NCI-H82 treated with DMSO at 0.1 percent for 48 hours (cell line): ENCODE measurements around the gene NFIB.

Source experiments
- DNase-seq: peaks from one replicate; lab custom pipeline; 2025; ENCODE audit not compliant: unreplicated experiment; lab: John Stamatoyannopoulos, UW

Gene NFIB

DNA sequence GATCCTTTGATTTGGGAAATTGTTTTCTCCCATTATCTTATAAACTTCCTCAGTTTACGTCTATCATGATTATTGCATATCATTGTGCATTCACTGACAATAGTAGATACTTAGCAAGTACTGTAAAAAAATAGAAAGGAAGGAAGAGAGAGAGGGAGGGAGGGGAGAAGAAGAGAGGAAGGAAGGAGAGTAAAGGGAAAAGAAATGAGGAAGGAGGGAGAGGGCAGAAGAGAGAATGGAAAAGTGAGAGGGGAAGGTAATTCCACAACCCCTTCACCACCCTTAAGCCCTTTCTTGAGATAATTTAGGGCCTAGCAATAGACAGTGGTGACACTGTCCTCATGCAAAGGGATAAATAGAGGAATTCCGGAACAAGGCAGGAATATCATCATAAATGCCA is 64.4 kb downstream of the NFIB start:
- no peak for DNase-seq

DNA sequence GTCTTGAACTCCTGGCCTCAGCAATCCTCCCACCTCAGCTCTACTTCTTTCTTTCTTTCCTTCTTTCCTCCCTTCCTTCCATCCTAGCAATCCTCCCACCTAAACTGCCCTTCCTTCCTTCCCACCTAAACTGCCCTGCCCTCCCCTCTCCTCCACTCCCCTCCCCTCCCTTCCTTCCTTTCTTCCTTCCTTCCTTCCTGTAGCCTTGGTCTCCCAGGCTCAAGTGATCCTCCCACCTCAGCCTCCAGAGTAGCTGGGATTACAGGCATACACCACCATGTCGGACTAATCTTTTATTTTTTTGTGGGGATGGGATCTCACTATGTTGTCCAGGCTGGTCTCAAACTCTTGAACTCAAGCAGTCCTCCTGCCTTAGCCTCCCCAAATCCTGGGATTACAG is 65.8 kb downstream of the NFIB start:
- no peak for DNase-seq

DNA sequence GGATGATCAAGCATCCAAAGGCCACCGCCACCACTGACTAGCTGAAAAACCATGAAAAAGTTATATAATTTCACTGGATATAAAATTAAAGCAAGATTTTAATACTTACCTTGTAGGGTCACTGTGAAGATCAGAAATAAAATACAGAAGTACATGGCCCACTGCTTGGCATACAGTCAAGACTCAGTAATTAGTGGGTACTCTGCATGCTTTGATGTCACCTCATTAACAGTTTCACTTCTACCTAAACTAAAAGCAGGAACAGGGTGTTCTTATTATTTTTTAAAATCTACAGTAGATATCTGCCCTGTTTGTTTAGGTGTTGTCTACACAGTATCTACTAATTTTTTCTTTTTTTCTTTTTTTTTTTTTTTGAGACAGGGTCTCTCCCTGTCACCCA is 66.4 kb downstream of the NFIB start:
- DNase-seq, result no peak

DNA sequence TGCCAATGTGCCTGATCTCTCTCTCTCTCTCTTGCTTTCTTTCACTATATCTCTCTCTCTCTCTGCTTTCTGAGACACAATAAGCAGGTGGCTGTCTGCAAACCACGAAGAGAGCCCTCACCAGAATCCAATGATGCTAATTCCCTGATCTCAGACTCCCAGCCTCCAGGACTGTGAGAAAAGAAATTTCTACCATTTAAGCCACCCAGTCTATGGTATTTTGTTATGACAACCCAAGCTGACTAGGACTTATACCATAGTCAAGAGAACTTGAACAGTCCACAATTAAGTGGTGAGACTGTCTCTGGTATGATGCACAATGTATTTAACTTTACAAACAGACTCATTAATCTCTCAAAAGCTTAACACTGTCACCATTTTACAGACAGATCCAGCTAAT is 67.0 kb downstream of the NFIB start:
- no peak for DNase-seq

DNA sequence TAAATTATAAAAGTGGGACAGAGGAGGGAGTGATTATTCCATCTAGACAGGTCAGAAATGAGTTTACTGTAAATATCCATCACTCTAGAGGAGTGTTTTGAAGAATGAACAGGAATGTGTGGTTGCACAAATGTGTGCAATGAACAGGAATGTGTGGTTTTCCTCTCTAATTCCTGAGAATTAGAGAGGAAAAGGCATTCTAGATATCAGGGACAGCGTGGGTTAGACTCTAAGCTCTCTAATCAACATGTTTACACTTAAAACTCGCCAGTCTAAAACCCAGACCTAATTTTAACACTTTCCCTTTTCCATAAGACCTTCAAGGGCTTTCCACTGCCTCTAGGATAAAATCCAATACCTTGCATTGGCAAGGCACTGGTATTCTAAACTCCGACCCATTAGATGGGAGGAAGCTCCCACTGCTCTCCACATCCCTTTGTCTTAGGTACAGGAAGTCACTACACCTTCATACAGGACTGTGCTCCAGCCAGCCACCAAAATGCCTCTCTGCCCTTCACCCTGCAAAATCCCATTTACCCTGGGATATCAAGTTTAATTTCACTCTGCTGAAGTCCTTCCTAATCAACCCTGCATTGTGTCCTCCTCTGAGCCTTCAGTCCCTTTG is 67.9 kb downstream of the NFIB start:
- no peak for DNase-seq

DNA sequence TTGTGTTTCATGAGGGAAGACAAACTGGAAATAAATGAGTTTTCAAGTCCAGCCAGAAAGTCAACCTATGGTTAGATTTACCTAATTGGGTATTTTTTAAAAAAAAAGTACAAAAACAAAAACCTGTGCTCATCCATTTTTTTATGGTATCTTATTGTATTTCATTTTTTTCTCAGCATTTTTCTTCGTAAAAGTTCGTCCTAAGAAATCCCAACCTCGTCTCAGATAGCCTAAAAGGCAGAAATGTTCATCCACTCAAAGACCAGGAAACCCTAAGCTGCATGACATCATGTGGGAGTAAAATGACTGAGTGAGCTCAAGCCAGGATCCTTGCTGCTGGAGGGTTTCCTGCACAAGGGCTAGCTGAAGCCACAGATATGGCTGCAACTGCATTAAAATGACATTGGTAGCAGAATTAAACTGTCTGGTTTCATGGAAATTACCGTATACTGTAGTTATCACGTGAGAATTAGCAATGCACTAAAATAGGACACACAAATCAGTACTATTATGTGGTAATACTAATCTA is 70.4 kb downstream of the NFIB start:
- no peak for DNase-seq

DNA sequence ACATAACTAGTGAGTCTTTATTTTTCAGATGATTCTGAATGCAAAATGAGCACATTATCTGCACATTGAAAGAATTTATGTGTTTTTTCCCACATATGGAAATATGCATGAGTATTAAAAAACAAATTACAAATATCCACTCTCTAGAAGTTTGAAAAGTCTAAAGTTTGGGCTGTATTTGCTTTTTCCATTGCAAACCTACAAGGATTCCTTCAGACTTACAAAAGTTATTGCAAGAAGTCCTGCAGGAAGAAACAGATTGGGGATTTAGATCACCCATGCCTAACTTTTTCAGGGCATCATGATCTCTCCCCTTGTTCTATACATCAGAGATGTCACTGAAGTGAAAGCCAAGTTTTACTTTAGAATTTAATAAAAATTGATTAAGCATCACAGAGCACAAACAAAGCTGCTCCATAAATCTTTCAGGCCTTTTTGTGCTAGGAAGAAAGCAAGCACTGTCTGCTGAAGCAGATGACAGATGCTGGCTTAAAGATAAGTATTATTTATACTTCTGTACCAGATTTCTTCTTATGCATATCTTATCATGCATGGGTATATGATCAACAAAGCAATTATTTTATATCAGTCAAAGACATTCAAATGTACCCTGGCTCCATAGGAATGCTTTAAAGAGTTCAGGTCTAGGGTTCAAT is 71.7 kb downstream of the NFIB start:
- DNase-seq, result no peak

DNA sequence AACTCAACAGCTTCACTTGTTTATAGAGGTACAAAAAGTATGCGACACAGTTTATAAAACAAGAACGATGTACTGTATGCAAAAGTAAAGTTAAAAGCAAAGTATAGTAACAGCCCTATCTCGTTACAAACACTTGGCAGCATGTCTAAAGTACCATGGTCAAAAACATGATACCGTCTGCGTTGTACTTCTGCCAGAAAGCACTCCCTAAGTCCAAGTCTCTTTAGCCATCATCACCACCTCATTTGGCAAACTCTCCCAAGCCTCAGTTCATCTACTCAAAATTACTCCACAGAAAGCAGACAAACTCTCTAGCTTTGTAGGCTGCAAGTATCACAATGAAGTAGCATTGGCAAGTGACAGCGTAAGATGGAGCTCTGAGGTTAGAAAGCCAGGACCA is 73.4 kb downstream of the NFIB start:
- DNase-seq, result no peak

DNA sequence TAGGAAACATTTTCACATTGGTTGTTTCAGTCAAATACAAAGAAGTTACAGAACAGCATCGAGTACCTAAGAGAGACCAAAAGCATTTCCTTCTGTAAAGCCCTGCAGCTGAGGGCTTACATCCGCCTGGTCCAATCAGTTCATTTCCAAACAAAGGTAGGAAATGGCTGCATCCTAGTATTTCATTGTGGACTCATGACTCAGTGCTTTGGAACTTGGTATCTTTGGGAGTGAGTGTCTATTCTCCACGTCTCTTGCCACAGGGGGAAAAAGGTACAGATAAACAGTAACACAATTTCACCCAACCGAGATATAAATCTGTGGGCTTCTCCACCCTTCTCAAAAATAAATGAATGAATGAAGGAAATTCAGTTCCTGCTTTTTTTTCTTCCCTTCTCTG is 75.4 kb downstream of the NFIB start:
- no peak for DNase-seq

DNA sequence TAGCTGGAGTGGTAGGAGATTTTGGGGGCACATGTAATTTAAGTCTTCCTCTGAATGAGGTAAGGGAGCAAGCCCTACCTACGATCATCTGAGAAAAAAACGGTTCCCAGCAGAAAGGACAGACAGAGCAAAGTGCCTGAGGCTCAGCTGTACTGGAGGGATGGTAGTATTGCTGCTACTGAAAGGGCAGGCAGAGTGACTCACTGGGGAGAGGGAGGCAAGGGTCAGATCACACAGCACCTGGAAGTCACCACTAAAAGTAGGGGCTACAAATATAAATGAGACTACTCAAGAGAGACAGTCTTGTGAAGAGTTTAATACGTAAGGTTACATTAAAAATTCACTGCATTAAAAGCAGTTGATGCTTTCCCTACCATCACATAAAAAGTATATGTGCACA is 75.9 kb downstream of the NFIB start:
- DNase-seq, result no peak

DNA sequence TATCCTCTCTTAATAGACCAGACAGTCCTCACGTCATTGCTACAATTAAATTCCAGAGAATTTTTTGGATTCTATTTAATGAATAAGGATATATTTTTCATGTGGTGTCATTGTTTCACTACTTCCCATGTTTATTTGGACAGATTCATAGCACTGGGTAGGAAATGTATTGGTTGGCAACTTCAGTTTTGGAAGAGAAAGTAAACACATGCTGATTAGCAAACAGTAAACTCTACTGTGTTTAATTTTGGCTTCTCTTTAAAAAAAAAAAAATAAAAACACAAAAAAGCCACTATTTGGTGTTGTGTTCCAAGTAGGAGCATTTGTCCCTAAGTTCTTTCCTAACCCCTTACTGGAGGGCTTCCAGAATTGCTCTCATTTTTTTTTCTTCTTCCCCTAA is 77.3 kb downstream of the NFIB start:
- no peak for DNase-seq

DNA sequence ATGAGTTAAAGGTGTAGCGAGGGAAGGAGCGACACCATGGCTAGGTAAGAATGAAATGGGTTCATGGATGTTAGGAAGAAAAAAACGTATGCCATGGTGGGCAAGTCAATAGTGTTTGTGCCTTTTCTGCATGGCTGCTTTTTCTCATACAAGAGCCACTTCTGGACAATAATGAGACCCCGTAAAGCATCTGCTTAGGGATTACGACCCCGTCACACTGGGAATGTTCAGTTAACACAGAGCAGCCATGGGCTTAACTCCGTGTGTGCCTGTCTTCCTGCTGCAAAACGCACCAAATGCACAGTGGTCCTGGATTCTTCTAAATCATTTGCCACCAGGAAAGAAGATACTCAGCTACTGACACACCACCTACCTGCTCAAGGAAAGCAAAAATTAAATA is 81.8 kb downstream of the NFIB start:
- no peak for DNase-seq

DNA sequence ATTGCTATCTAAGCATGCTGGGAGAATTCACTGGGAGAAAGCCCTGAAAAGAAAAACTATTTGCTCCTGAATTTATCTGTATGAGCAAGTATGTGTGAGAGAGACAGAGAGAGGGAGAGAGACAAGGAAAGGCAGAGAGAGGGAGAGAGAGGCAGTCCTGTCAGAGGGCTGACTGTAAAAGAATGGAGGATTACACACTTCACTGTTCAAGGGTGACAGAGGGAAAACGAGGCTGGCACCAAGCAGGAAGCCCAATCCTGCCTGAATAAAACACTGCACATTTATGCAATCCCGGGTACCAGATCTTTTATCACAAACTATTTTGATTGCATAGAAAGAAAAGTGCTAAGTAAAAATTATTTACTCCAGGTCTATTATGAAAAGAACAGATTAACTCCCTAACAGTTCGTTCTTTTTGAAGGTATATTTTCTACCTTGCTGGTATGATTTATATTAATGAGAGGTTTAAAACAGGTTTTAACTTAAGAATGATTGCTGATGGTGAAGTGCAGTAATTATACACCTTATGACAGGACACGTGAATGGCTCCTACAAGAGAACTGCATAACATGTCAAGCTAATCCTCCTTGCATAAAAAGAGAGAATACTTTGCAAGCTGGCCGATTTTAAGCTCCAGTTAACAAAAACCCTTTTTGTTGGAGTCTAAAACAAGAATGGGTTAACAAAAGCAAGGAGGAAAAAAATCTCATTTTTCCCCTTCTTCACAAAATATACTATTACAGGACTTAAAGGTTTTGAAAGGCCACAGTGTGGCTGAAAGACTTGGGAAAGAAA is 82.5 kb downstream of the NFIB start:
- DNase-seq, result no peak

DNA sequence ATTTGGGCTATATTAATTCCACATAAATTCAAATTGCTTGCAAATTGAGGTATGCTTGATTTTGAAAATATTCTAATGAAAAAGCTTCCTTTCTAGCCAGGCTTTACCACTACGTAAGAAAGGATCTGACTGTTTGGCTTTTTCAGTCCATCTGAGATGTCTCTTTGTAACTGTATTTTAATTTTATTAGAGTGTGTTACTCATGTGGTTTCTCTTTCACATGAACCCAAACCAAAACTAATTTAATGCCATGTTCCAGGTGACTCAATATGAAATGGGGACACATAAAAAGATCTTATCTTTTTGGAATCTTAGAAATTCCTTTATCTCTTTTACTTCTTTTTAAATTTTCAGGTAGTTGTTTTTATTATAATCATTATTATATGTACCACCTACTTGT is 85.3 kb downstream of the NFIB start:
- no peak for DNase-seq

DNA sequence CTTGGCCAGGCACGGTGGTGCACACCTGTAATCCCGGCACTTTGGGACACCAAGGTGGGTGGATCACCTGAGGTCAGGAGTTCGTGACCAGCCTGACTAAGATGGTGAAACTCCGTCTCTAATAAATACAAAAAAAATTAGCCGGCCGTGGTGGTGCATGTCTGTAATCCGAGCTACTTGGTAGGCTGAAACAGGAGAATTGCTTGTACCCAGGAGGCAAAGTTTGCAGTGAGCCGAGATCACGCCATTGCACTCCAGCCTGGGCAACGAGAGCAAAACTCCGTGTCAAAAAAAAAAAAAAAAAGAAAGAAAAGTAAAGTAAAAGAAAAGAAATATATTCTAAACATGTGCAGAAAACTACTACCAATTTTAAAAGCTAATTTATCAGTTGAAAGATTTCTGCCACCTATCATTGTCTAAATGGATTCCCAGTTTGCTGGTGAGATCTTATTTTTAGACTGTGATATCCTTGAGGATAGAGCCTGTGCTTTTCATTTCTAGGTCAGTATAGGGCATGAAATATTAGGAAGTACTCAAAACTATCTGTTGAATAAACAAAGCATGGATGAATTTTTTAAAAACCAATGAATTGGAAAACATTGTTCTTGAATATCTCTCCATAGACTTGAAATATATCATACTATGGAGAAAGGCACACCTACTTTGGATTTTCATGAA is 86.9 kb downstream of the NFIB start:
- DNase-seq, result no peak

DNA sequence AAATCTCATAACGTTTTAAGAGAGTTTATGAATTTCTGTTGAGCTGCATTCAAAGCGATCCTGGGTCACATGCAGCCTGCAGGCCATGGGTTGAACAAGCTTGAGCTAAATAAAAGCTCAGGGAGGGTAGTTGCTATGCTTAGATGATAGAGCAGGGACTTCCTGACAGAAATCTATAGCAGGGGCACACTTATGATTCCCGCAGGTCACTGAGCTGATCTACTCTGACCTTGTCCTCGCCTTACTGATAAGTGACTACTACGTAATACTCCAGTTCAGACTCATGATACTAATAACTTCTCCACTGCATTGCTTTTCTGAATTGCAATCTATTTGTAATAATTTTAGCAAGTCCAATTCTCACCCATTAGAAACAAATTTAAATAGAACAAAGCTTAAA is 90.9 kb downstream of the NFIB start:
- DNase-seq, result no peak

DNA sequence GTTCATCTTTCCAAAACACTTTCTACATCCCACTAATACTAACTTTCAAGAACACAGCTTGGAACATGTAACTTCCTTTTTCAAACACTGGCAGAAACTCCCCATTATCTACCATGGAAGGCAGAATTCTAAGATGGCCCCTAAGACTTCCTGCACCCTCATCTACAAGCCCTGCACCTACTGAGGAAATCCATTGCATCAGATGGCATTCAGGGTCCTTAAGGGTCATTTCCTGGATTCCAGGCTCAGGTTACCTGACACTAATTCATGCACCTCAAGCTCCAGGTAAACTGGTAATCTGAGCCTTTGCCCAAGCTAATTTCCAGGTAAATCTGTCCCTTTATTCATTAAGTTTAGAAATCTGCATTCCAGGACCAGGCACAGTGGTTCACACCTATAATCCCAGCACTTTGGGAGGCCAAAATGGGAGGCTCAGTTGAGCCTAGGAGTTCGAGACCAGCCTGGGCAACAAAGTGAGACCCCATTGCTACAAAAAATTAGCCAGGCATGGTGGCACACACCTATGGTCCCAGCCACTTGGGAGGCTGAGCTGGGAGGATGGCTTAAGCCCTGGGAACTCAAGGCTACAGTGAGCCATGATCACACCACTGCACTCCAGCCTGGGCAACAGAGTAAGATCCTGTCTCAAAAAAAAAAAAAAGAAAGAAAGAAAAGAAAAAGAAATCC is 91.6 kb downstream of the NFIB start:
- DNase-seq, result no peak

DNA sequence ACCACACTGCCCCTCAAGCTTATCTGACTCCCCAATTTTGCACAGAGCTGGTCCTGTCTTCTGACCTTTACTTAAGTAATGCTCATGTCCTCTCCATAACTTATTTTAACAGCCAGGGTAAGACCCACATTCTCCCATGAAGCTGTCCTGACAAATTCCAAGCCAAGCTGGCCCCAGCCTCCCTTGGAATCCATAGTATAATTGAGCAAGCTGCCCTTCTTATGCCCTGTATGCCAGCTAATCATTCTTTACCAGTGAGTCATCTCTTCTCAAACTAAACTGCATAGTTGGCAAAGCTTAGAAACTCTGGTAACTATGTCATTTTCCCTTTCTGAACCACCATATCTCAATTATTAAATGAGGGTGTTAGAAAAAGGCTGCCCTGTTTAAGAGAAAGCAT is 92.4 kb downstream of the NFIB start:
- no peak for DNase-seq

DNA sequence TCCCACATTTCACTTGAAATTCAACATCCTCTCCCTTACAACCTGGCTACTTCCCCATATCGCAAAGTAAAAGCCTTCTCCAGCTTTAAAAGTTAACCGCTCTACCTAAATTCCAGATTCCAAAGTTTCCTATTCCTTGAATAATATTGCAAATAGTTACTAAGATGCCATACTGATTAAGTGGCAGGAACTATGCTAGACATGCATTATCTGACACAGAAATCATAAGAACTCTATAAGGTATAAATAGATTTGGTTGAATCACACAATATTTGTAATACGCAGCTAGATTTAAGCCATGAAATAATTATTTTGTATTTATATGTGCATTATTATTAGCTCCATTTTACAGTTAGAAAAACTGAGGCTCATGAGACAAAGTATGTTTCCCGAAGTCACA is 92.8 kb downstream of the NFIB start:
- DNase-seq, result no peak

DNA sequence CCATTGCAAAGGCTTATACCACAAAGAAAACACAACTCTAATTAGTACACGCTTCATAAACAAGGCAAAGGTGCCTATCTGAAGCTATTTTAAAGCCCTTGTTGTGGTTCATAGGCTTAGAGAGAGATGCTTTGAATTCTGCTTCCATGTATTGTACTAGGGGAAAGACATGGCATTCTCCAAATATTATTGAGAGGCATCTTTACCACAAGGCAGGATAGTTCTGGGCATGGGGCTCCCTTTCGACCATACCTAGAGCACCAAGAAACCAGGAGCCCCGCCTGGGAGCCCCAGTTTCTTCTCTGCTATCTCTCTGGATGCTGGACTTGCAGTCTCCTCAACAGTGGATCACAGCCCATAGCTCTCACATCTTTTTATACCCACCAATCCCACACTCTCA is 93.7 kb downstream of the NFIB start:
- no peak for DNase-seq

DNA sequence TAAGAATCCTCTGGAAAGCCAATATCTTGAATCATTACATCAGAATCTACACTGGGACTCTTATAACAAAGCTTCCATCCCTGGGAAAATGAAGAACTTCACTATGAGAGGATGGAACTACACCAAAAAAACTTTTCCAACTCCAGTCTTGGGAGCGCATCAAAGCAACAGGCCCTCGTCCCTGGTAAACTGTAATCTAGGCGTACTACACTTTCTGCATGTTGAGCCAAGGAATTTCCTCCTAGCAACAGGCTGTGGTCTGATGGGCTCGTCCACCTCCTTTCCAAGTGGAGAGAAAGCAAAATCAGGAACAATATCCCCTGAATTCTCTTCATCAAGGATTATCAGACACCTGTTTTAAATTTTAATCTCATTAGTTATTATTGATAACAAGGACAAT is 94.1 kb downstream of the NFIB start:
- no peak for DNase-seq
